GM15510 (cell line): Measurements from ENCODE around the gene HSPB3.

ENCODE experiments used
- POLR2A ChIP-seq: IDR thresholded peaks from 3 replicates; pipeline ENCODE4 v1.6.1; 2011; ENCODE audit warnings: borderline replicate concordance; ENCODE audit not compliant: insufficient read length; ENCODE audit errors: extremely low read depth

HSPB3 gene

GRCh38 chr5:54449923-54450322 lies 5.6 kb upstream of the HSPB3 start:
- no peak for TF ChIP-seq POLR2A

GRCh38 chr5:54450542-54450941 lies 5.0 kb upstream of the HSPB3 start:
- no peak for TF ChIP-seq POLR2A

- TF ChIP-seq POLR2A, result no peak
These were observed 2.5 kb upstream of the HSPB3 start for GRCh38 chr5:54453046-54453445.

GRCh38 chr5:54454602-54455001 lies 897 bp upstream of the HSPB3 start:
- no peak for TF ChIP-seq POLR2A

GRCh38 chr5:54457094-54457862 lies 1.8 kb downstream of the HSPB3 start:
- no peak for TF ChIP-seq POLR2A

GRCh38 chr5:54458221-54458620 lies 2.7 kb downstream of the HSPB3 start:
- no peak for TF ChIP-seq POLR2A

- TF ChIP-seq POLR2A, result no peak
These were observed 4.9 kb downstream of the HSPB3 start for GRCh38 chr5:54460181-54460919.

- TF ChIP-seq POLR2A, result no peak
These were observed 6.8 kb downstream of the HSPB3 start for GRCh38 chr5:54462281-54462680.

- TF ChIP-seq POLR2A, result no peak
These were observed 8.2 kb downstream of the HSPB3 start for GRCh38 chr5:54463713-54464112.

GRCh38 chr5:54469622-54470021 lies 14.1 kb downstream of the HSPB3 start:
- no peak for TF ChIP-seq POLR2A

- TF ChIP-seq POLR2A, result no peak
These were observed 14.6 kb downstream of the HSPB3 start for GRCh38 chr5:54470128-54470527.

- TF ChIP-seq POLR2A, result no peak
These were observed 15.2 kb downstream of the HSPB3 start for GRCh38 chr5:54470677-54471076.

- TF ChIP-seq POLR2A, result no peak
These were observed 15.9 kb downstream of the HSPB3 start for GRCh38 chr5:54471398-54471797.

GRCh38 chr5:54476682-54477081 lies 21.2 kb downstream of the HSPB3 start:
- no peak for TF ChIP-seq POLR2A

- TF ChIP-seq POLR2A, result no peak
These were observed 22.5 kb downstream of the HSPB3 start for GRCh38 chr5:54477941-54478478.

GRCh38 chr5:54480296-54480695 lies 24.8 kb downstream of the HSPB3 start:
- no peak for TF ChIP-seq POLR2A
